ENCODE results near the gene AGPAT4.

- no peak for TF ChIP-seq POLR2A (IDR thresholded peaks at IDR 0.05)
- TF ChIP-seq CTCF (IDR thresholded peaks at IDR 0.05), result no peak
These were observed 44.6 kb upstream of the AGPAT4 start for GRCh38 chr6:161318456-161318855.

All from breast epithelium (tissue), 3 donors.